ENCODE results near the gene CLEC4M.

DNA sequence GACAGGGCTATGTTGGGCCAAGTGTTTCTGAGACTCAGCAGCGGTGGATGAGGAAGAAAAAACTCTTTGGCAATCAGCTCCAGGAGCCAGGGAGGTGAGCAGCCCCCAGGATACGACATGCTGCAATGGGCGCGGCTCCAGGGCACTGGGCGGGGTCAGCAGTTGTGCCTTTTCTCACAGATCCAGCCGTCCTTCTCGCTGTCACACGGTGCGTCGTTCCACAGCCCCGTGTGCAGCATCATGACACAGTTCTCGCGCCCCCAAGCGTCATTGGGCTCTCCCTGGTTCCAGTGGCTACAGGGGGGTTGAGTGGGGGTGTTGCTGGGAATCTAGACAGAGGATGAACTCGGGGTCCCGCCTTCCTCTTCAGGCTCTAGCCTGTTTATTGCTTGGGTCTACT, 33.8 kb upstream of the CLEC4M start:
- TF ChIP-seq, protein P1, sequence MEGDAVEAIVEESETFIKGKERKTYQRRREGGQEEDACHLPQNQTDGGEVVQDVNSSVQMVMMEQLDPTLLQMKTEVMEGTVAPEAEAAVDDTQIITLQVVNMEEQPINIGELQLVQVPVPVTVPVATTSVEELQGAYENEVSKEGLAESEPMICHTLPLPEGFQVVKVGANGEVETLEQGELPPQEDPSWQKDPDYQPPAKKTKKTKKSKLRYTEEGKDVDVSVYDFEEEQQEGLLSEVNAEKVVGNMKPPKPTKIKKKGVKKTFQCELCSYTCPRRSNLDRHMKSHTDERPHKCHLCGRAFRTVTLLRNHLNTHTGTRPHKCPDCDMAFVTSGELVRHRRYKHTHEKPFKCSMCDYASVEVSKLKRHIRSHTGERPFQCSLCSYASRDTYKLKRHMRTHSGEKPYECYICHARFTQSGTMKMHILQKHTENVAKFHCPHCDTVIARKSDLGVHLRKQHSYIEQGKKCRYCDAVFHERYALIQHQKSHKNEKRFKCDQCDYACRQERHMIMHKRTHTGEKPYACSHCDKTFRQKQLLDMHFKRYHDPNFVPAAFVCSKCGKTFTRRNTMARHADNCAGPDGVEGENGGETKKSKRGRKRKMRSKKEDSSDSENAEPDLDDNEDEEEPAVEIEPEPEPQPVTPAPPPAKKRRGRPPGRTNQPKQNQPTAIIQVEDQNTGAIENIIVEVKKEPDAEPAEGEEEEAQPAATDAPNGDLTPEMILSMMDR (IDR thresholded peaks at IDR 0.05) = no peak
- no peak for TF ChIP-seq POLR2A (IDR thresholded peaks at IDR 0.05)

Measured in ovary (tissue), 3 donors.